Natural killer cell (primary cell): ENCODE results near the gene TOM1. TPM values are rescaled to one million over a fixed set of nuclear protein-coding genes. Genes with fewer than 3 reads are reported as not detected.

Experiments
- ATAC-seq, 3 donors: fragments of 150-1000 bp in 2 of 3; fragments of 200-7000 bp in 1 of 3; cut with Tn5 transposase; 1 replicate in 1 of 3; 2 replicates in 2 of 3; pipeline ENCODE4 v1.10.0; 2021; ENCODE audit warnings: mild to moderate bottlenecking in 2 of 3, moderate library complexity in 2 of 3
- DNase-seq, 2 donors: peaks; one replicate each; pipeline versions ENCODE4 v3.0.0 to v3.0.0-alpha.2; 2013 to 2021; ENCODE audit warnings: mixed read lengths in 1 of 2
- H3K27ac ChIP-seq: one replicate; pipeline ENCODE4 v1.5.1; 2013; ENCODE audit warnings: mild to moderate bottlenecking, low read length
- H3K27me3 ChIP-seq: one replicate; pipeline ENCODE4 v1.6.1; 2013; ENCODE audit warnings: low read length; ENCODE audit not compliant: control insufficient read depth, insufficient read depth
- H3K36me3 ChIP-seq: one replicate; pipeline ENCODE4 v1.6.1; 2013; ENCODE audit warnings: low read length; ENCODE audit not compliant: control insufficient read depth, insufficient read depth
- H3K4me1 ChIP-seq: one replicate; pipeline ENCODE4 v1.6.1; 2013; ENCODE audit warnings: low read length; ENCODE audit not compliant: control insufficient read depth, insufficient read depth
- H3K4me3 ChIP-seq: one replicate; pipeline ENCODE4 v1.5.1; 2013; ENCODE audit warnings: low read length
- H3K9me3 ChIP-seq: one replicate; pipeline ENCODE4 v1.6.1; 2013; ENCODE audit warnings: low read length; ENCODE audit not compliant: control insufficient read depth, insufficient read depth
- H3K27ac Mint-ChIP-seq, 2 donors: one replicate each; pipeline ENCODE4 v1.8.0; 2022; ENCODE audit warnings: mild to moderate bottlenecking in 2 of 2, mixed read lengths in 2 of 2, moderate library complexity in 1 of 2
- H3K27me3 Mint-ChIP-seq, 2 donors: one replicate each; pipeline ENCODE4 v1.8.0; 2022; ENCODE audit warnings: low read depth in 2 of 2, mixed read lengths in 2 of 2
- H3K36me3 Mint-ChIP-seq: one replicate; pipeline ENCODE4 v1.8.0; 2022; ENCODE audit warnings: mixed read lengths
- H3K4me1 Mint-ChIP-seq, 2 donors: one replicate each; pipeline ENCODE4 v1.8.0; 2022; ENCODE audit warnings: mixed read lengths in 2 of 2
- H3K4me3 Mint-ChIP-seq: one replicate; pipeline ENCODE4 v1.8.0; 2022; ENCODE audit warnings: mild to moderate bottlenecking, moderate library complexity, mixed read lengths
- H3K9me3 Mint-ChIP-seq, 2 donors: one replicate each; pipeline ENCODE4 v1.8.0; 2022; ENCODE audit warnings: mixed read lengths in 2 of 2
- CTCF ChIP-seq: fragments of 200-600 bp; IDR thresholded peaks from one replicate; pipeline ENCODE4 v1.8.0; 2022; ENCODE audit warnings: antibody characterized with exemption
- WGBS: methylation state at CpG from one replicate; pipeline ENCODE4 v1.1.7; 2013; ENCODE audit warnings: missing lambda C conversion rate; ENCODE audit not compliant: insufficient coverage; 5-methylcytosine and 5-hydroxymethylcytosine counted together
- intact Hi-C: fragments of 100-400 bp; cut with micrococcal nuclease; formaldehyde crosslinking; loops from one replicate; pipeline ENCODE4 v1.14.2; 2022
- total RNA-seq, 4 donors: library from RNA; stranded (reverse); fragments of 120-200 nt in 1 of 4; gene quantifications; one replicate each; pipeline versions ENCODE4 v1.2.3 to v1.2.4, GENCODE V29; 2013 to 2022

TOM1 gene
- total RNA-seq, 3 donors from 2014 or later (not counting 1 experiment from before 2014, with no cell fraction given): 102 to 132 (median 107) TPM

- H3K4me1 ChIP-seq: peaks cover 10% of the 10 kb centered on the region
- Mint-ChIP-seq H3K4me1 (no peaks in the 10 kb centered on the region), H3K27ac (no peak overlapping the region), H3K9me3 (no peaks in the 10 kb centered on the region), H3K36me3 (no peaks in the 10 kb centered on the region), H3K27me3 (peaks cover 0 to 10% of the 10 kb centered on the region in 2 donors), H3K4me3 (no peak overlapping the region)
- DNase-seq (no peak), ATAC-seq (no peak)
- H3K27ac ChIP-seq: no peak overlapping the region
- intact Hi-C loops: loop anchor here (10.0 kb wide), 1 partner anchor 567 kb away; no protein-coding TSS in a partner anchor
- 67% methylated on average over 6 of the region's 6 CpGs for WGBS
- no peak overlapping the region for H3K4me3 ChIP-seq
- H3K36me3 ChIP-seq: no peaks in the 10 kb centered on the region
- TF ChIP-seq CTCF: no peak
- no peaks in the 10 kb centered on the region for H3K27me3 ChIP-seq
- no peaks in the 10 kb centered on the region for H3K9me3 ChIP-seq
These were observed 58.4 kb downstream of the TOM1 start for GRCh38 chr22:35357883-35358621.

GRCh38 chr22:35359380-35360065 is 59.8 kb downstream of the TOM1 start:
- intact Hi-C loops: loop anchor here (10.0 kb wide), 1 partner anchor 565 kb away; no protein-coding TSS in a partner anchor
- no peak for ATAC-seq
- 87% methylated on average over 9 of the region's 9 CpGs for WGBS
- Histone ChIP-seq H3K27ac (no peak overlapping the region), H3K27me3 (no peaks in the 10 kb centered on the region), H3K4me1 (peaks cover 2% of the 10 kb centered on the region), H3K4me3 (no peak overlapping the region), H3K9me3 (no peaks in the 10 kb centered on the region), H3K36me3 (no peaks in the 10 kb centered on the region)
- Mint-ChIP-seq H3K4me3 (no peak overlapping the region), H3K9me3 (no peaks in the 10 kb centered on the region), H3K27me3 (peaks cover 0 to 10% of the 10 kb centered on the region in 2 donors), H3K4me1 (no peaks in the 10 kb centered on the region), H3K36me3 (no peaks in the 10 kb centered on the region), H3K27ac (no peak overlapping the region)
- TF ChIP-seq CTCF: no peak
- no peak for DNase-seq

GRCh38 chr22:35361001-35361558 is 61.4 kb downstream of the TOM1 start:
- H3K9me3 ChIP-seq: no peaks in the 10 kb centered on the region

More at GRCh38 chr22:35361001-35361558, 61.4 kb downstream of the TOM1 start:
- DNase-seq (no peak), ATAC-seq (no peak)
- Histone ChIP-seq H3K4me1 (no peaks in the 10 kb centered on the region), H3K36me3 (no peaks in the 10 kb centered on the region), H3K4me3 (no peak overlapping the region), H3K27ac (no peak overlapping the region), H3K27me3 (no peaks in the 10 kb centered on the region)
- no peaks in the 10 kb centered on the region for H3K4me1 Mint-ChIP-seq
- H3K9me3 Mint-ChIP-seq: no peaks in the 10 kb centered on the region
- no peak overlapping the region for H3K27ac Mint-ChIP-seq
- peaks cover 0 to 10% of the 10 kb centered on the region in 2 donors for H3K27me3 Mint-ChIP-seq
- no peak overlapping the region for H3K4me3 Mint-ChIP-seq
- WGBS: 84% methylated on average over 6 of the region's 6 CpGs
- intact Hi-C loops: no loop called here
- TF ChIP-seq CTCF: no peak
- no peaks in the 10 kb centered on the region for H3K36me3 Mint-ChIP-seq
